HCT116 (cell line): ENCODE results near the gene FAM111A.

Source experiments
- CEBPB ChIP-seq: IDR thresholded peaks from 2 replicates; pipeline ENCODE4 v1.6.1; 2012; ENCODE audit warnings: low read depth
- RAD21 ChIP-seq: IDR thresholded peaks from 2 replicates; pipeline ENCODE4 v1.6.1; 2012; ENCODE audit warnings: low read depth, mild to moderate bottlenecking
- TF ChIP-seq, protein P1 (sequence below), 3 experiments: fragments of 200-600 bp in 1 of 3; sonication (generic) in 1 of 3; IDR thresholded peaks in 2 of 3; conservative IDR thresholded peaks in 1 of 3; 2 replicates each; pipeline ENCODE4 v1.5.1; 2012 to 2017; ENCODE audit warnings: low read depth in 2 of 3, low read length in 2 of 3, antibody characterized with exemption in 1 of 3, borderline replicate concordance in 1 of 3, control low read depth in 1 of 3, mild to moderate bottlenecking in 1 of 3, mixed read lengths in 1 of 3, mixed run types in 1 of 3, moderate library complexity in 1 of 3; ENCODE audit not compliant: insufficient read depth in 1 of 3

DNA sequence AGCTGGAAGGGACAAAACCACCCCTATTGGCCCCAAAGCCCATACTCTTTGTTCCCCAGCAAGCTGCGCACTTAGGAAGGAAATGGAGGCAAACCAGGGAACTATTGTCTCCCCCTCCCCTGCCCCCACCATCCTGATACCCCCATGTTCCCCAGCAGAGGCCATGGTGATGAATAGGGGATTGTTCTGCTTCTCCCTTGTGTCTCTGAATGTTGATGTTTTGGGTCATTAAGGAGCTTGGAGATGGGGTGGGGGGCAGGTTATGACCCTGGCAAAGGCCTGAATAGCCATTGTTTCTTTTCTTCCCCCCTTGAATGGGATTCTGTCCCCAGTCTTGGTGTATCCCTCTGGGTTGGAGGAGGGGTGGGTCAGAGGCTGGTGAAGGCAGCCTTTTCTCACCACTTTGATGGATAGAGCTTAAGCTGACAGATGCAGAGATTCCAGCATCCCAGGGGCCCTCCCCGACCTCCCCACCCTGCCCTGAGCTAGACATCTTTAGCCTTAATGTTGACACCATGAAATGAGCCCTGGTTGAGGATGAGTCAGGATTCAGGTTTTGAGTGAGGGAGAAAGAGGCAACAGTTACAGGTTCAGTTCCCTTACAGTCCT, 37.6 kb downstream of the FAM111A start:
- TF ChIP-seq RAD21, result no peak
- TF ChIP-seq, protein P1, sequence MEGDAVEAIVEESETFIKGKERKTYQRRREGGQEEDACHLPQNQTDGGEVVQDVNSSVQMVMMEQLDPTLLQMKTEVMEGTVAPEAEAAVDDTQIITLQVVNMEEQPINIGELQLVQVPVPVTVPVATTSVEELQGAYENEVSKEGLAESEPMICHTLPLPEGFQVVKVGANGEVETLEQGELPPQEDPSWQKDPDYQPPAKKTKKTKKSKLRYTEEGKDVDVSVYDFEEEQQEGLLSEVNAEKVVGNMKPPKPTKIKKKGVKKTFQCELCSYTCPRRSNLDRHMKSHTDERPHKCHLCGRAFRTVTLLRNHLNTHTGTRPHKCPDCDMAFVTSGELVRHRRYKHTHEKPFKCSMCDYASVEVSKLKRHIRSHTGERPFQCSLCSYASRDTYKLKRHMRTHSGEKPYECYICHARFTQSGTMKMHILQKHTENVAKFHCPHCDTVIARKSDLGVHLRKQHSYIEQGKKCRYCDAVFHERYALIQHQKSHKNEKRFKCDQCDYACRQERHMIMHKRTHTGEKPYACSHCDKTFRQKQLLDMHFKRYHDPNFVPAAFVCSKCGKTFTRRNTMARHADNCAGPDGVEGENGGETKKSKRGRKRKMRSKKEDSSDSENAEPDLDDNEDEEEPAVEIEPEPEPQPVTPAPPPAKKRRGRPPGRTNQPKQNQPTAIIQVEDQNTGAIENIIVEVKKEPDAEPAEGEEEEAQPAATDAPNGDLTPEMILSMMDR (IDR thresholded peaks at IDR 0.05 in 2 of 3, conservative IDR thresholded peaks at IDR 0.05 in 1 of 3; ENCODE audit: borderline replicate concordance in 1 of 3, insufficient read depth in 1 of 3, low read depth in 2 of 3, low read length in 2 of 3), result no peak
- TF ChIP-seq CEBPB, result no peak
